Measurements from ENCODE around the gene KCTD7. TPM values are rescaled to one million over a fixed set of nuclear protein-coding genes. Genes with fewer than 3 reads are reported as not detected.
"Not testable (repeated sequence)": the region's sequence is repeated elsewhere in the genome, so short reads cannot be mapped to it uniquely, and the experiment has no call there.

KCTD7 gene
- polyA plus RNA-seq, 5 donors: 25.3 to 32.4 (median 30.3) TPM

DNA sequence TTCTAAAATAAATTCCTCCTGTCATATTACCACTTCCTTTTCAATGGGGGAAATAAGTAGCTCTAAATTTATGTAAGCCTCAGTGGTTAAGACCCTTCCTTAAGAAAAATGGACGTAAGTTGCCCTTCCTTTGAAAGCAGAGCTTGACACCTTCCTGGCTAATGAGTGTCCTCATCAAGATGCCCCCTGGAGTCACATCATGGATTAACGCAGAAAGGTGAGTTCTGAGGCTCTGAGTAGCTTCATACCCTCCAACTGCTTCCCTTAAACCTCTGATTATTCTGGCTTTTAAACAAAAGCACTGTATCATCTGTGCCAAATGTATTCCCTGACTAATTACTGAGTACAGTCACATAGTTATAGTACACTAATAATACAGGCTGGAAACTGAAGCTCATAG lies 14.7 kb downstream of the KCTD7 start:
- DNase-seq: no peak

DNA sequence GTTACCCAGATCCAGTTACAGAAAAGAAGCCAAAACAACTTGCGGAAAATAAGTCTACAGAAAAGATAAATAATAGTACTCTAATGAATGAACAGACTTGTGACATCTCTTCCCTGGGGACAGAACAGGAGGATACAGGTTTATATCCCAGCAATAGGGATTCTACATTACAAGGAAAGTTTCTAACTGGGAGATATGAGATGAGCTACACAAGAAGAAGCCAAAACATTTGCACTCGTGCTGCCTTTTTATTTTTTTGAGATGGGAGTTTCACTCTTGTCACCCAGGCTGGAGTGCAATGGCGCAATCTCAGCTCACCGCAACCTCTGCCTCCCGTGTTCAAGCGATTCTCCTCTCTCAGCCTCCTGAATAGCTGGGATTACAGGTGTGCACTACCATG lies 22.3 kb downstream of the KCTD7 start:
- DNase-seq: not testable (repeated sequence)

DNA sequence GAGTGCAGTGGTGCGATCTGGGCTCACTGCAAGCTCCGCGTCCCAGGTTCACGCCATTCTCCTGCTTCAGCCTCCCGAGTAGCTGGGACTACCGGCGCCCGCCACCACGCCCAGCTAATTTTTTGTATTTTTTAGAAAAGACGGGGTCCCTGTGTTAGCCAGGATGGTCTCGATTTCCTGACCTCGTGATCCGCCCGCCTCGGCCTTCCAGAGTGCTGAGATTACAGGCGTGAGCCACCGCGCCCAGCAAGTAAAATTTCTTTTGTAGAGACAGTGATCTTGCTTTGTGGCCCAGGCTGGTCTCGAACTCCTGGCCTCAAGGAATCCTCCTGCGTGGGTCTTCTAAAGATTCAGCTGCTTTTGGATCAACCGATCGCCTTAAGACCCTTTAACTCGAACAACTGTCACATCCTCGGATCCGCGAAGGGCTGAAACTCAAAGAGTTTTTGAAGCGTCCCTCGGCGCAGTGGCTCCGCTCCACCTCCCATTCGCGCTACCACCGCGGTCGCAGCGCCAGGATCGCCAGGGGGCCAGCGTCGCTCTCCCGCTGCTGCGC lies 25.1 kb downstream of the KCTD7 start:
- not testable (repeated sequence) for DNase-seq

DNA sequence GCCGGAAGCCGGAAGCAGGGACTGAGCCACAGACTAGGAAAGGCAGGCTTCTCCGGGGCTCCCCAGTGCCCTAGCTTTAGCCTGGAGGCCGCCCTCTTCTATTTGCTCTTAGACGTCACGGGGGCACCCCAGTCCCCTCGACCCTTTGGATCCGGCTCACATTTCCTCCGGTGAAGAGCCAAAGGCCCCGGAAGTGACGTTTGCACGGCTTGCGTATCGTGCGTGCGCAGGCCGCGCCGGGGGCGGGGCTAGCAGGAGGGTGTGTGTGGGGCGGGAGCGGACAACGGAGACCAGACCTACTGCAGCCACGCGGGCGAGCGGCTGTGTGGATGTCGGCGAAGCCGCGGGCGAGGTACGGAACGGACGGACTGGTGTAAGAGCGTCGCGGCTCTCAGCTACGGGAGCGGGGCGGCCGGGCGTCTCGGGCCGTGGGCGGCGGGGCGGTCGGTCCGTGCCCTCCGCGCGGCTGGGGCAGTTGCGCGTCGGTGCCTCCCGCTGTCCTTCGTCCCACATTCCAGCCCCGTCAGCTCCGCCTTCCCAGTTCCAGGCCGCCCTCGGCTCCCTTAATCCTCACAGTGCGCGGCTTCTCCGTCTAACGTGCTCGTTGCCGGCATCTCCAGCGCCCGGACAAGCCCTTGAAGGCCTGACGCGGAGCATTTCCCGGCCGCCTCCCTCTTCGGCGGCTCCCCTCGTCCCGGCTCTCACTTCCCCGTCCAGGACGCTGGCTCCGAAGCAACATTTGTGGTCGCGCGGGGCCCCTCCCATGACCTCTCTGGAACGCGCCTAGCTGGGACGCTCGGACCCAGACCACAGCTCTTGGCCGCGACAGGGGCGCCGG lies 25.8 kb downstream of the KCTD7 start:
- DNase-seq: peak; percentile 99

DNA sequence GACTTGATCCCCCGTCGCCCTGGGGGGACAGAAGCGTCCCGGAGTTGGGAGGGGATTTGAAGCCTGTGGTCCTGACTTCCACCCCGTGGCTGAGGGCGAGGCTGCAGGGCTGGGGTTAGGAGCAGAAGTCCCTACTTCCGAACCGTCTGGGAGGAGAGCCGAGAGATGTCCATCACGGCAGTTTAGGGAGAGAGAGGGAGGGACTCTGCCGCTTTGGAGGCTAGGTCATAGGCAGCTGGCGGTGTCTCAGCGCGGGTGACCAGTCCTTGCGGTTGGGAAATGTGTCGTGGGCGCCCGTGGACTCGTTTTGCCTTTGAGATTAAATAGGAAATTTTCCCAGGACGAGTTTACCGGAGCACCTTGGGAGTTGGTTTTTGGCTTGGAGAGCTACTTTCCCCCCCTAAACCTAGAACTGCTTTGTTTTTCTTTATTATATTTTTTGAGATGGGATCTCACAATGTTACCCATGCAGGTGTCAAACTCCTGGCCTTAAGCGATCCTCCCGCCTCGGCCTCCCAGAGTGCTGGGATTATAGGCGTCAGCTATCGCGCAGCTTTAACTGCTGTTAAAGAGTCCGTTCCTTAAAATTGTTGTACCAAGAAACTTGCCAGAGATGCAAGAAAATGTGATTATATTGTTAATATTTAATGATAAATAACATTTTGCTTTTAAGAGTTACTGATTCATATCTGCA lies 26.6 kb downstream of the KCTD7 start:
- peak in 1 of 2 donors; percentile 30 for DNase-seq

DNA sequence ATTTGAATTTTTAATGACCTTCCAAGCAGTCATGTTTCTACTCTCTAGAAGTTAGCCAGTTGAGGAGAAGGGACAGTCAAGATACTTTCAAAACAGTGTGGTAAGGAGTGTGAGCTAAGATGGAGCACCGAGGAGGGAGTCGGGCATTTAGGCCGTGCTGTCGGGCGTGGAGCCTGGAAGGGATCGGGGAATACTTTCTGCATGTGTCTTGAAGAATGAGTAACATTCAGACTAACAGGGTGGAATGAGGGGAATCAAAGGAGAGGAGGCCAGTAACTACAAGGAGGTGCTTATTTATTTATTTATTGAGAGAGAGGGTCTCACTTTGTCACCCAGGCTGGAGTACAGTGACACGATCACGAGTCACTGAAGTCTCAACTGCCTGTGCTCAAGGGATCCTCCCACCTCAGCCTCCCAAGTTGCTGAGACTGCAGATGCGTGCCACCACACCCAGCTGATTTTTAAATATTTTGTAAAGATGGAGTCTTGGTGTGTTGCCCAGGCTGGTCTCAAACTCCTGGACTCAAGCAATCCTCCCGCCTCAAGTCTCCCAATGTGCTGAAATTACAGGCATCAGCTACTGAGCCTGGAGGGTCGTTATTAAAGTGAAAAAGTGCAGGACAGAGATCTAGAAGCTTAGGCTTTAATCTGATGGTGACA lies 27.3 kb downstream of the KCTD7 start:
- not testable (repeated sequence) for DNase-seq

DNA sequence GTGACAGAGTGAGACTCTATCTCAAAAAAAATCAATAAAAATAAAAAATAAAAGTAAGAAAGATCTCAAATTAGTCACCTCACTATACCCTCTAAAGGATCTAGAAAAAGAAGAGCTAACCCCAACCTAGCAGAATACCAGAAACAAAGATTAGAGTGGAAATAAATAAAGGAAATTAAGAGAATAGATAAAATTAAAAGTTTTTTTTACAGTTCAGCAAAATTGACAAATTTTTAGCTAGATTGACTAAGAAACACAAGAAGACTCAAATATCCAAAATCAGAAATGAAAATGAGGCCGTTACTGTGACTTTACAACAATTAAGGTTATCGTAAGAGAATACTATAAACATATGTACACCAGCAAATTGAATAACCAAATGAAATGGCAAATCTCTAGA lies 29.1 kb downstream of the KCTD7 start:
- no peak for DNase-seq

DNA sequence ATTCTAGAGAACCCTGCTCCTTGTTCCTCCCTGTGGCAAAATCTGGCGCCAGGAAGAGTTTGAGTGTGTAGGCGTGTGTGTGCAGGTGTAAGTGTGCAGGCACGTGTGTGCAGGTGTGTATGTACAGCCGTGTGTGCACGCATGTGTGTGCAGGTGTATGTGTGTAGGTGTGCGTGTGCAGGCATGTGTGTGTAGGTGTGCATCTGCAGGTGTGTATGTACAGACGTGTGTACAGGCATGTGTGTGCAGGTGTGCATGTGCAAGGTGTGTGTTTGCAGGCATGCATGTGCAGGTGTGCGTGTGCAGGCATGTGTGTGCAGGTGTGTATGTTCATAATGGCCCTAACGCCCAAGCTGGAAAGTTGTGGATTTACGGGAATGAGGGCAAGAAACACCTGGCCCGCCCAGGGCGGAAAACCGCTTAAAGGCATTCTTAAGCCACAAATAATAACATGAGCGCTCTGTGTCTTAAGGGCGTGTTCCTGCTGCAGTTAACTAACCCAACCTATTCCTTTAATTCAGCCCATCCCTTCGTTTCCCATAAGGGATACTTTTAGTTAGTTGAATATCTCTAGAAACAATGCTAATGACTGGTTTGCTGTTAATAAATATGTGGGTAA lies 34.1 kb downstream of the KCTD7 start:
- DNase-seq: no peak

DNA sequence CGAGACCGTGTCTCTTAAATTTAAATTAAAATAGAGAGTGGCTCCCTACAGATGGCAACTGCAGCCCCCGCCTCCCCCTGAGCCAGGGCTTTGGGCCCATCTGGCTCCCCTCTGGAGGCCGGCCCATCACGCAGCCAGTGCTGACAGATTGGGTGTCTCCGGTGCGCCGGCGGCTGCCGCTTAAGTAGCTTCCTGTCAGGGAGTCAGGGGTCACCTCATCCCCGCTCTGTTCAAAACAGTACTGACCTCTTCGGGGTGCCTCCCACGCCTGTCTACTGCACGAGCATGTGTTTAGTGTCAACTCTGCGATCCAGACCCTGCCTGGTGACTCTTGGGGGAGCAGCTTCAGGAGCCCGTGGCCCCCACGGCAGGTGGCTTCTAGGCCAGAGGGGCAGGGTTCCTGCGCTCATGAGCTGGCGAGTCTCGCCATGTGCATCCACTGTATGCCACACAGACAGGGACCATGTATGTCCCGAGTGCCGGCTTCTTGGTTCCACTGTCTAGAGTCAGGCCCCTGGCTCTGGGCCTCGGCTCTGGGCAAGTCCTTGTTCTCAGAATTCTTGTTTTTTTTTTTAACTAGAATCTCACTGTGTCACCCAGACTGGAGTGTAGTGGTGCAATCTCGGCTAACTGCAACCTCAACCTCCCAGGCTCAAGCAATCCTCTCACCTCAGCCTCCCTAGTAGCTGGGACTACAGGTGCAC lies 36.1 kb downstream of the KCTD7 start:
- no peak for DNase-seq

DNA sequence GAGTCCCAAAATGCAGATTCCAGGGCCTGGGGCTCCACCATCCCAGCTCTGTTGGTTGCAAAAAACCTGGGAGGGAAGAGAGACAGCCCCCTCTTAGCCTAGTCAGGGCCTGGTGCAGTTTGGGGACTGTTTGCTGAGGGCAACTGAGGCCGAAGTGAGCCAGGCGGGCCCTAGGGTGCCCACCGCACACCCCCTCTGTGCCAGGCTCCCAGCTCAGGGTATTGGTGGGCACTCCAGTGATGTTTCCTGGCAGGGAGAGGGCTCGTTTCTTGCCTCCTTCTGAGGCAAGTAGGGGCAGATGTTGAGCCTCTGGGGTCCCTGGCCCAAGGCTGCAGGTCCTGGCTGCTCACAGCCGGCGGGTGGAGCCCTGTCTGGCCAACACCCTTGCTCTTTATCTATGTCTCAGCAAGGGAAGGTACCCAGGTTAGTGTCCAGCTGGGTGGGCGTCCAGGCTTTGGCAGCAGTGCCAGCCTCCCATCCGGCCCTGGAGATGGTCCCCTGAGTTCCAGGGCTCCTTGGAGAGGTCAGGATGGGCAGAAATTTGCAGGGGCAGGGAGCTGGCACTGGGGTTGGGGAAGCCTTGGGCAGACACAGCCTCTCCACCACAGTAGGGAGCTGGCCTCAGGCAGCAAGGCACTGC lies 37.8 kb downstream of the KCTD7 start:
- no peak for DNase-seq

DNA sequence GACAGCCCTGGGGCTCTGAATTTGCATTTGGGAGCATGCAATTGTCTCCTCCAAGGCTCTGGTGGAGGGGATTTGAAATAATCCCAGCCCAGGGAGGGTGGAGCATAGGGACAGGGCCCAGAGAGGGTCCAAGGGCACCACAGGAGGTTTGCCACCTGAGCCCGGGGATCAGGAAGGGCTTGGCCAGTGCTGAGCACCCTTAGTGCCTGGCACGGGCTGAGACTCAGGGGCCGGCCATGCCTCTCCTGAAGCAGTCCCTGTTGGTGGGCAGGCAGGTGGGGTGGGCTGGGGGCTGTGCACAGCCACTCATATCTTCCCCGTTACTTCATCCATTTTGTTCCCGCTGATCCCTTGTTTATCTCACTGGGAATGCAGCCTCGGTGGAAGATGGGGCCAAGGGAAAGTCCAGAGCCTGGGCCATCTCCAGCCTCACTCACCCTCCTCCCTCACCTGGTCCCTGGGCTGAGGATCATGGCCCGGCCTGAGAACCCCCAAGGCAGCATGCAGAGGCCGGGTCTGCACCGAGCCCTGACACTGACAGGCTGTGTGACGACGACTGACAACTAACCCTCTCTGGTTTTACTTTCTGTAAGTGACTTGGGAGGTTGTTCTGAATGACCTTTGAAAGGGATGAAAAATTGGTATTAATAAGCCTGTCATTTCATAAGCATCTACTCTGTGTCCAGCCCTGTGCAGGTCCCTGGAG lies 38.5 kb downstream of the KCTD7 start:
- no peak for DNase-seq

DNA sequence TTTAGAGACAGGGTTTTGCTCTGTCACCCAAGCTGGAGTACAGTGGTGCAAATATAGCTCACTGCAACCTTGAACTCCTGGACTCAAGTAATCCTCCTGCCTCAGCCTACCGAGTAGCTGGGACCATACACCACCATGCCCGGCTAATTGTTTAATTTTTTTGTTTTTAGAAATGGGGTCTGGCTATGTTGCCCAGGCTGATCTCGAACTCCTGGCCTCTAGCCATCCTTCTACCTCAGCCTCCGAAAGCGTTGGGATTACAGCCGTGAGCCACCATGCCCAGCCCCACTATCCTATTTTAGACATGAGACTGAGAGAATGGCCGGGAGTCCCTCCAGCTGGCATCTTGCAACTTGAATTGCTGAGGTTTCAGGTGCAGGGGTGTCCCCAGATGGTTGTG lies 39.4 kb downstream of the KCTD7 start:
- DNase-seq: no peak

DNA sequence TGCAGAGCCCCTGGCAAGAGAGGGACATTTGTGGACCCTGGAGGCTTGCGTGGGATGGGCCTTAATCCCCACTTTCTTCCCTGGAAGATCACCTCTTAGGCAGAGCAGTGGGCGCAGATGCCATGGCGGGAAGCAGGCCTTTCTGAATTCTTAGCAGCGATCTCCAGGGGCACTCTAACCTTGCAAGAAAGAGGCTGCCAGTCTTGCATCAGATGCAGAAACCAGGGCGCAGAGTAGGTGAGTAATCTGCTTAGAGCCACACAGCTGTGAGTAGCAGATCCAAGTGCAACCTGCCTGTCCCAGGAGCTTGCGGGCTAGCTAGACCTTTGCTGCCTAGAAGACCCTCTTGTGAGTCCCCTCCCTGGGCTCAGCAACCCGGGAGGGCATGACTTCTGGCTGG lies 40.0 kb downstream of the KCTD7 start:
- no peak for DNase-seq

DNA sequence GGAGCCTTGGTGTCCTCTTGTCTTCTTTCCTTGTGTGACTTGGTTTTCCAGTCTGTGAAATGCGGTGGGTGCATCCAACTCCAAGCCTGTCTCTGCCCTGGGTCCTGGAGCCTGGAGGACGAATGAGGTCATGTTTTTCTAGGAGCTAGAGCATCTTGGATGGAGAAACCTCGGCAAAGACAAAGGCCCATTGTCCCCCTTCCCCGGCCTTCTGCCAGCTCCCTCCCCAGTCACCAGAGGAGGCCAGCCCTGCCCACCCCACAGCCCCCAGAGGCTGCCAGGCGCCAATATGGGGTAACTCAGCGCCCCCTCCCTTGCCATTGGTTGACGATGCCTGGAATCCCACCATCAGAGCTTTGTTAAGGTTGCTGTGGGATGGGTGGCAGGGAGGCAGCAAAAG lies 40.4 kb downstream of the KCTD7 start:
- DNase-seq: no peak

DNA sequence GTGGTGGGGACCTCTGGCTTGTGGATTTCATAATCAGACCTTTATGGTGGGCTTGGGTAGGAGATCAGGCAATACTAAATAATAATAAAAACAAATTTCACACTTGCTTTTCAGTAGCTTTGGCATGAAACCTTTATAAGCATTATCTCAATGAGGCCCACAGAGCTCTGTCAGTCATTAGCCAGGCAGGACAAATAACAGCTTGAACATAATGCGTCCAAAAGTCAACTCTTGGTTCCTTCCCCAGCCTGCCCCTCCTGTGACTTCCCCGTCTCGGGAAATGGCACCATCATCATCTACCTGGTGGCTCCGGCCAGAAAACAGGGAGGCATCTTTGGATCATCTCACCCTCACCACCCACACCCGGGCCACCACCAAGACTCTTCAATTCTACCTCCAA lies 40.8 kb downstream of the KCTD7 start:
- DNase-seq: no peak

DNA sequence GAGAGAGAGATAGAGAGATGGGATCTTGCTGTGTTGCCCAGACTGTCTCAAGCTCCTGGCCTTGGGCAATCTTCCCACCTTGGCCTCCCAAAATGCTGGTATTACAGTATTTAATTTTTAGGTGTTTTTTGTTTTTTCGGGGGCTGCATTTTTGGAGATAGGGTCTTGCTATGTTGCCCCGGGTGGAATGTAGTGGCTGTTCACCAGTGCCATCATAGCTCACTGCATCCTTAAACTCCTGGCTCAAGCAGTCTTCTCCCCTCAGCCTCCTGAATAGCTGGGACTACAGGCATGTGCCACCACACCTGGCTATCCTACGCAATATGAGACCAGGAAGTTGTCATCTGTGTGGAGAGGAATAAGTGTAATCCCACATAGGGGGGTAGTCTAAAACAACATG lies 42.4 kb downstream of the KCTD7 start:
- no peak for DNase-seq

DNA sequence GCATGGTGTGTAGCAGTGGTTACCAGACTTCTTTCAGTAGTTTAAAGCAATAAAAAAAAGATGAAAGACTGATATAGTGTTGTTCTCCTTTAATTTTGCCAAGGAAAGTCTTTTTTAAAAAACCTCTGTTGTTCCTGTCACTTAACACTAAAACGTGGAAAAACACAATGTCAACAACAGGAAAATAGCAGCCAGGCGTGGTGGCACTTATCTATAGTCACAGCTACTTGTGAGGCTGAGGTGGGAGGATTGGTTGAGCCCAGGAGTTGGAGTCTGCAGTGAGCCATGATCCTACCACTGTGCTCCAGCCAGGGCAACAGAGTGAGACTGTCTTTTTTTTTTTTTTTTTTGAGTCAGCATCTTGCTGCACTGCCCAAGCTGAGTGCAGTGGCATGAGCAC lies 42.8 kb downstream of the KCTD7 start:
- DNase-seq: not testable (repeated sequence)

DNA sequence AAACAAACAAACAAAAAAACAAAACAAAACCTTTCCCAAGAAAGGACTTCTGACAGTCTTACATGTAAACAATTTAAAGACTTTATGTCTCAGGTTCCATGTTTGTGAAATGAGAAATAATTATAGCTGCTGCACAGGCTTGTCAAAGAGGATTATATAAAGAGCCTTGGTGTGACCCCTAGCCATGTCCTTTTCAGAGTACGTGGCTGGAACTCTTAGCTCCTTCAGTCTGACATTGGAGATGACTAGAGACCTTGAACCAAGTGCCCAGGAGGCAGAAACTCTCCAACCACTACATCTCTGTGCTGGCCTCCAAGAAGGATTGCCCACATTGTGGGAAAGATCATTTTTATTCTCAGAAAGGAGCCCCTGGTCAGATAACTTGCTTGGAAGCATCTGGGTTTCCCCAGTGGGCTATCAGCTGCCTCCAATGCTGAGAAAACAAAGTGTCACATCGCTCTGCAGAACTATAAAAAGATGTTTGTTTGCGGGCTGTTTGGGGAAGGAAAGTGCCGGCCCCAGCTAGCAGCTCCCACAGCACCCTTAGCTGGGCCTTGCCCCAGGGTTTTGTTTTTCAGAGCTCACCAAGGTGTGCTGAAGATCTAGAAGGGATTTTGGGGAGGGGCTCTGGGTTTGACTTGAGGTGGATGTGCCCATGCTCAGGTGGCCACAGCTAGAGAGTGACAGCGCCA lies 43.9 kb downstream of the KCTD7 start:
- not testable (repeated sequence) for DNase-seq

DNA sequence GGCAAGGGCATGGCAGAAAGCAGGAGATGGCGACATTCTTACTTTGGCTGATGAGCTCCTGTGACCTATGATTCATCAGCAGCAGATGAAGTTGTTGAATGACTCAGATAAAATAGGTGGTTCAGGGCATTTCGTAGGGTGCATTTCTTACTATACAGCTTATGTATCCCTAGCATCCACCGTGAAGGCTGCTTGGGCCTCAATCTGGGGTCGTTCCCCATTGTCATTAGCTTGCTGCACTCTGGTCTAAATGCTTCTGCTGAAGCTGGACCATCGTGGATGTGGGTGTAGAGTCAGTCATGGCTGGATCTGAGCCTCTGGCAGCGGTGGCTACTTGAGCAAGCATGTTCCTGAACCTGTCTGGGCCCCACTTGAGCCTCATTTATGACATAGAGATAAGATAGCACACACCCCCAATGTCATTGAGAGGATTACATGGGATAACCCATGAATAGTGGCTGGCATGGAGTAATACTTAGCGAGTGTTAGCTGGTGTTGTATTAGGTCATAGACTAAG lies 44.5 kb downstream of the KCTD7 start:
- not testable (repeated sequence) for DNase-seq

Measured in right lung (tissue), 5 donors.